Measurements from ENCODE around the gene AOPEP.

- TF ChIP-seq NFIC (IDR thresholded peaks at IDR 0.05) (no peak), EP300 (IDR thresholded peaks at IDR 0.05; ENCODE audit: borderline replicate concordance) (no peak)
Measured at GRCh38 chr9:94967482-94967881, 241.0 kb downstream of the AOPEP start.
